Astrocyte (in vitro differentiated cells and primary cell): ENCODE results near the gene C2orf92. TPM values are rescaled to one million over a fixed set of nuclear protein-coding genes. Genes with fewer than 3 reads are reported as not detected.

Experiments used
- DNase-seq: peaks from one replicate; pipeline ENCODE4 v3.0.0-alpha.2; 2010; ENCODE audit warnings: low read depth
- FAIRE-seq: peaks from 2 replicates; lab custom pipeline; 2011; peaks lifted over from hg19 to GRCh38; lab: Jason Lieb, UNC
- H2AFZ ChIP-seq: 2 replicates; pipeline ENCODE4 v1.6.0; 2012; ENCODE audit warnings: low read depth, low read length, inconsistent platforms
- H3K27ac ChIP-seq: 2 replicates; pipeline ENCODE4 v1.5.1; 2011; ENCODE audit warnings: low read depth, low read length, inconsistent platforms
- H3K27me3 ChIP-seq: 2 replicates; pipeline ENCODE4 v1.6.0; 2011; ENCODE audit warnings: low read length, inconsistent platforms; ENCODE audit not compliant: insufficient read depth
- H3K36me3 ChIP-seq: 2 replicates; pipeline ENCODE4 v1.5.1; 2011; ENCODE audit warnings: low read length, inconsistent platforms; ENCODE audit not compliant: insufficient read depth
- H3K4me1 ChIP-seq: 2 replicates; pipeline ENCODE4 v1.5.1; 2011; ENCODE audit warnings: low read length, inconsistent platforms; ENCODE audit not compliant: insufficient read depth
- H3K4me2 ChIP-seq: 2 replicates; pipeline ENCODE4 v1.6.0; 2012; ENCODE audit warnings: low read length, inconsistent platforms
- H3K4me3 ChIP-seq: 2 replicates; pipeline ENCODE4 v1.5.1; 2011; ENCODE audit warnings: low read depth, mild to moderate bottlenecking, low read length, inconsistent platforms; ENCODE audit not compliant: insufficient read depth
- H3K79me2 ChIP-seq: 2 replicates; pipeline ENCODE4 v1.6.0; 2012; ENCODE audit warnings: mild to moderate bottlenecking, low read length, inconsistent platforms; ENCODE audit not compliant: insufficient read depth
- H3K9ac ChIP-seq: 2 replicates; pipeline ENCODE4 v1.6.0; 2012; ENCODE audit warnings: mild to moderate bottlenecking, low read length, inconsistent platforms
- H3K9me3 ChIP-seq: 2 replicates; pipeline ENCODE4 v1.5.1; 2012; ENCODE audit warnings: low read depth, mild to moderate bottlenecking, low read length, inconsistent platforms; ENCODE audit not compliant: insufficient read depth
- H4K20me1 ChIP-seq: 2 replicates; pipeline ENCODE4 v1.6.0; 2012; ENCODE audit warnings: low read length, inconsistent platforms; ENCODE audit not compliant: insufficient read depth
- H3K27ac Mint-ChIP-seq: one replicate; pipeline ENCODE4 v1.8.0; 2021; ENCODE audit warnings: mild to moderate bottlenecking, mixed read lengths; ENCODE audit not compliant: unreplicated experiment
- H3K27me3 Mint-ChIP-seq: one replicate; pipeline ENCODE4 v1.8.0; 2021; ENCODE audit warnings: low read depth, mixed read lengths; ENCODE audit not compliant: unreplicated experiment
- H3K36me3 Mint-ChIP-seq: one replicate; pipeline ENCODE4 v1.8.0; 2021; ENCODE audit warnings: low read depth, mixed read lengths; ENCODE audit not compliant: unreplicated experiment
- H3K4me1 Mint-ChIP-seq: one replicate; pipeline ENCODE4 v1.8.0; 2021; ENCODE audit warnings: low read depth, mixed read lengths; ENCODE audit not compliant: unreplicated experiment
- H3K4me3 Mint-ChIP-seq: one replicate; pipeline ENCODE4 v1.8.0; 2021; ENCODE audit warnings: mild to moderate bottlenecking, moderate library complexity, mixed read lengths; ENCODE audit not compliant: unreplicated experiment
- H3K9me3 Mint-ChIP-seq: one replicate; pipeline ENCODE4 v1.8.0; 2021; ENCODE audit warnings: mild to moderate bottlenecking, mixed read lengths; ENCODE audit not compliant: unreplicated experiment
- CTCF ChIP-seq: IDR thresholded peaks from 2 replicates; pipeline ENCODE4 v1.5.1; 2011; ENCODE audit warnings: low read depth, mild to moderate bottlenecking, inconsistent platforms, low read length, moderate library complexity; ENCODE audit not compliant: insufficient read depth
- EZH2 ChIP-seq: IDR thresholded peaks from 2 replicates; pipeline ENCODE4 v1.6.1; 2012; ENCODE audit warnings: mild to moderate bottlenecking, low read length, inconsistent platforms; ENCODE audit not compliant: insufficient read depth
- total RNA-seq: library from RNA; stranded (reverse); gene quantifications from 2 replicates; pipeline ENCODE4 v1.2.1, GENCODE V29; 2021

The C2orf92 gene
- total RNA-seq, 1 donor from 2014 or later: 15.3 TPM

- Histone ChIP-seq H3K4me3 (no peak overlapping the region), H3K79me2 (peaks cover 22% of the 10 kb centered on the region), H3K9me3 (no peaks in the 10 kb centered on the region), H3K9ac (no peak overlapping the region), H4K20me1 (peaks cover 5% of the 10 kb centered on the region), H3K4me1 (peaks cover 13% of the 10 kb centered on the region), H3K36me3 (peaks cover 15% of the 10 kb centered on the region), H3K27me3 (peaks cover 2% of the 10 kb centered on the region), H3K27ac (no peak overlapping the region), H3K4me2 (no peak overlapping the region), H2AFZ (no peak overlapping the region)
- Mint-ChIP-seq H3K9me3 (no peaks in the 10 kb centered on the region), H3K27ac (no peak overlapping the region), H3K4me3 (peak overlapping the region; percentile 14), H3K36me3 (peaks cover 2% of the 10 kb centered on the region), H3K27me3 (no peaks in the 10 kb centered on the region), H3K4me1 (peaks cover 7% of the 10 kb centered on the region)
- DNase-seq (no peak), FAIRE-seq (no peak)
- no peak for TF ChIP-seq EZH2
- TF ChIP-seq CTCF: no peak
These were observed 25.3 kb upstream of the C2orf92 start for GRCh38 chr2:97644023-97644717.

GRCh38 chr2:97645112-97645694, 24.3 kb upstream of the C2orf92 start:
- no peak for FAIRE-seq

More at GRCh38 chr2:97645112-97645694, 24.3 kb upstream of the C2orf92 start:
- peaks cover 22% of the 10 kb centered on the region for H3K79me2 ChIP-seq
- peak overlapping the region; percentile 79 for H3K27ac ChIP-seq
- H3K27ac Mint-ChIP-seq: peak overlapping the region; percentile 97
- TF ChIP-seq EZH2 (no peak), CTCF (no peak)
- H3K36me3 Mint-ChIP-seq: peaks cover 4% of the 10 kb centered on the region
- peak overlapping the region; percentile 94 for H3K9ac ChIP-seq
- peaks cover 13% of the 10 kb centered on the region for H3K4me1 ChIP-seq
- H3K36me3 ChIP-seq: peaks cover 15% of the 10 kb centered on the region
- peaks cover 5% of the 10 kb centered on the region for H4K20me1 ChIP-seq
- H3K4me1 Mint-ChIP-seq: peaks cover 7% of the 10 kb centered on the region
- no peaks in the 10 kb centered on the region for H3K9me3 ChIP-seq
- H3K9me3 Mint-ChIP-seq: no peaks in the 10 kb centered on the region
- H3K27me3 ChIP-seq: peaks cover 2% of the 10 kb centered on the region
- H2AFZ ChIP-seq: peak overlapping the region; percentile 98
- H3K4me3 ChIP-seq: peak overlapping the region; percentile 90
- H3K4me2 ChIP-seq: peak overlapping the region; percentile 95
- DNase-seq: peak; percentile 7
- H3K4me3 Mint-ChIP-seq: peak overlapping the region; percentile 93
- H3K27me3 Mint-ChIP-seq: no peaks in the 10 kb centered on the region
